DMS53 treated with DMSO at 0.1 percent for 48 hours (cell line): ENCODE results near the gene SSU72.
A peak's percentile ranks its signal among the peaks of the same experiment; 100 is the strongest.
"Not testable (repeated sequence)": the region's sequence is repeated elsewhere in the genome, so short reads cannot be mapped to it uniquely, and the experiment has no call there.

ENCODE experiments used
- DNase-seq: peaks from one replicate; lab custom pipeline; 2025; ENCODE audit not compliant: unreplicated experiment; lab: John Stamatoyannopoulos, UW

The SSU72 gene

GRCh38 chr1:1596493-1597274, 22.0 kb upstream of the SSU72 start:
- DNase-seq, result no peak

- DNase-seq, result not testable (repeated sequence)
Observed at GRCh38 chr1:1595341-1595740, 20.7 kb upstream of the SSU72 start.

- peak; percentile 55 for DNase-seq
Observed at GRCh38 chr1:1594602-1595260, 20.1 kb upstream of the SSU72 start.

GRCh38 chr1:1593834-1594601, 19.4 kb upstream of the SSU72 start:
- no peak for DNase-seq

- no peak for DNase-seq
Observed at GRCh38 chr1:1591452-1591851, 16.8 kb upstream of the SSU72 start.

GRCh38 chr1:1583347-1584010, 8.8 kb upstream of the SSU72 start:
- DNase-seq, result no peak

- DNase-seq, result no peak
Observed at GRCh38 chr1:1582585-1583346, 8.1 kb upstream of the SSU72 start.

- DNase-seq, result no peak
Observed at GRCh38 chr1:1578371-1578940, 3.8 kb upstream of the SSU72 start.

- no peak for DNase-seq
Observed at GRCh38 chr1:1577367-1578011, 2.8 kb upstream of the SSU72 start.

- DNase-seq, result peak; percentile 43
Observed at GRCh38 chr1:1573843-1574720, 581 bp downstream of the SSU72 start.

GRCh38 chr1:1569341-1569740, 5.3 kb downstream of the SSU72 start:
- no peak for DNase-seq

GRCh38 chr1:1567891-1568291, 6.8 kb downstream of the SSU72 start:
- no peak for DNase-seq

- no peak for DNase-seq
Observed at GRCh38 chr1:1567152-1567875, 7.3 kb downstream of the SSU72 start.

- no peak for DNase-seq
Observed at GRCh38 chr1:1565340-1565739, 9.3 kb downstream of the SSU72 start.

- no peak for DNase-seq
Observed at GRCh38 chr1:1564268-1564667, 10.4 kb downstream of the SSU72 start.

GRCh38 chr1:1563688-1564087, 11.0 kb downstream of the SSU72 start:
- no peak for DNase-seq

- no peak for DNase-seq
Observed at GRCh38 chr1:1562556-1563195, 12.0 kb downstream of the SSU72 start.
